Measurements from ENCODE around the gene CTNNA1. TPM values are rescaled to one million over a fixed set of nuclear protein-coding genes. Genes with fewer than 3 reads are reported as not detected.
A peak's percentile ranks its signal among the peaks of the same experiment; 100 is the strongest.
"Not testable (repeated sequence)": the region's sequence is repeated elsewhere in the genome, so short reads cannot be mapped to it uniquely, and the experiment has no call there.

Gene CTNNA1
- total and polyA plus RNA-seq, 4 donors, result 208 to 295 (median 253) TPM

DNA sequence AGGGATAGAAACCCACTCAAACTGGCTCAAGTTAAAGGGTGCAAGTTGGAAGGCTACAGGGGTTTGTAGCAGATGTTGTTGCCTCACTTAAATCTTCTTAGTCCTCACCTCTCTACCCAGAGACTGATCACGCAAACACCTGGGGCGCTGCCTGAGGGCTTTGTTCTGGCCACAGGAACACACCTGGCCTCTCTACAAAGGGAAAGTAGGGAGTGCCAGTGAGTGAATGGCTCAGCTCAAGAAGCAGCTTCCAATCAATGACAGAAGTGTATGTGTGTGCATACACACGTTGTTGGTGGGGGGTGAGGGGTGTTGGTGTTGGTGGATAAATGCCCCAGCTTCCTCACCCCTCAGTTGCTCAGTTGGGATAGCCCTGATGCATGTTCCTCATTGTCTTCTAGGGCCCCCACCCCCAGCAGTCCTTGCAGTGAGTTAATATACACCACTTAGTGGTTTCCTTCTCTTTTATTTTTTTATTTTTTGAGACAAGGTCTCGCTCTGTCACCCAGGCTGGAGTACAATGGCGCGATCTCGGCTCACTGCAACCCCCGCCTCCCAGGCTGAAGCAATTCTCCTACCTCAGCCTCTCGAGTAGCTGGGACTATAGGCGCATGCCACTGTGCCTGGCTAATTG, 30.6 kb upstream of the CTNNA1 start:
- Histone ChIP-seq H3K27ac (ENCODE audit: low read depth, low read length) (no peak overlapping the region), H3K4me1 (ENCODE audit: control insufficient read depth, insufficient read depth, low read length) (peaks cover 29% of the 10 kb centered on the region), H3K27me3 (ENCODE audit: control insufficient read depth, insufficient read depth, low read length) (no peaks in the 10 kb centered on the region), H3K36me3 (ENCODE audit: control insufficient read depth, insufficient read depth, low read length) (no peaks in the 10 kb centered on the region), H3K9me3 (ENCODE audit: control insufficient read depth, insufficient read depth, low read length) (no peaks in the 10 kb centered on the region), H3K4me3 (ENCODE audit: low read depth, low read length) (no peak overlapping the region)
- WGBS (ENCODE audit: insufficient coverage), result 100% methylated on average over 1 of the region's 10 CpGs
- no peak for DNase-seq (ENCODE audit: low read depth in 4 of 6, low spot score in 6 of 6)

GRCh38 chr5:138724470-138725146, 28.6 kb upstream of the CTNNA1 start:
- DNase-seq (ENCODE audit: low read depth in 4 of 6, low spot score in 6 of 6), result peak in 2 of 6 donors; percentile 31 to 46

GRCh38 chr5:138725153-138725817, 27.9 kb upstream of the CTNNA1 start:
- H3K27me3 ChIP-seq (ENCODE audit: control insufficient read depth, insufficient read depth, low read length), result no peaks in the 10 kb centered on the region
- peak in 2 of 6 donors; percentile 59 to 69 for DNase-seq (ENCODE audit: low read depth in 4 of 6, low spot score in 6 of 6)
- H3K36me3 ChIP-seq (ENCODE audit: control insufficient read depth, insufficient read depth, low read length), result no peaks in the 10 kb centered on the region
- peak overlapping the region; percentile 87 for H3K27ac ChIP-seq (ENCODE audit: low read depth, low read length)
- peaks cover 26% of the 10 kb centered on the region for H3K4me1 ChIP-seq (ENCODE audit: control insufficient read depth, insufficient read depth, low read length)
- no peak overlapping the region for H3K4me3 ChIP-seq (ENCODE audit: low read depth, low read length)
- H3K9me3 ChIP-seq (ENCODE audit: control insufficient read depth, insufficient read depth, low read length), result no peaks in the 10 kb centered on the region
- WGBS (ENCODE audit: insufficient coverage), result 72% methylated on average over 3 of the region's 12 CpGs

More at GRCh38 chr5:138724470-138725146, 28.6 kb upstream of the CTNNA1 start:
- H3K9me3 ChIP-seq (ENCODE audit: control insufficient read depth, insufficient read depth, low read length), result no peaks in the 10 kb centered on the region
- no peaks in the 10 kb centered on the region for H3K27me3 ChIP-seq (ENCODE audit: control insufficient read depth, insufficient read depth, low read length)
- peaks cover 27% of the 10 kb centered on the region for H3K4me1 ChIP-seq (ENCODE audit: control insufficient read depth, insufficient read depth, low read length)
- no peak overlapping the region for H3K27ac ChIP-seq (ENCODE audit: low read depth, low read length)
- no peaks in the 10 kb centered on the region for H3K36me3 ChIP-seq (ENCODE audit: control insufficient read depth, insufficient read depth, low read length)
- H3K4me3 ChIP-seq (ENCODE audit: low read depth, low read length), result no peak overlapping the region
- 42% methylated on average over 5 of the region's 5 CpGs for WGBS (ENCODE audit: insufficient coverage)

- peak in 2 of 6 donors; percentile 74 for DNase-seq (ENCODE audit: low read depth in 4 of 6, low spot score in 6 of 6)
- no peak overlapping the region for H3K4me3 ChIP-seq (ENCODE audit: low read depth, low read length)
- H3K27me3 ChIP-seq (ENCODE audit: control insufficient read depth, insufficient read depth, low read length), result no peaks in the 10 kb centered on the region
- no peaks in the 10 kb centered on the region for H3K36me3 ChIP-seq (ENCODE audit: control insufficient read depth, insufficient read depth, low read length)
- 49% methylated on average over 4 of the region's 6 CpGs for WGBS (ENCODE audit: insufficient coverage)
- H3K9me3 ChIP-seq (ENCODE audit: control insufficient read depth, insufficient read depth, low read length), result no peaks in the 10 kb centered on the region
- H3K4me1 ChIP-seq (ENCODE audit: control insufficient read depth, insufficient read depth, low read length), result peaks cover 24% of the 10 kb centered on the region
- H3K27ac ChIP-seq (ENCODE audit: low read depth, low read length), result peak overlapping the region; percentile 87
These were observed 27.3 kb upstream of the CTNNA1 start for GRCh38 chr5:138725818-138726416.

DNA sequence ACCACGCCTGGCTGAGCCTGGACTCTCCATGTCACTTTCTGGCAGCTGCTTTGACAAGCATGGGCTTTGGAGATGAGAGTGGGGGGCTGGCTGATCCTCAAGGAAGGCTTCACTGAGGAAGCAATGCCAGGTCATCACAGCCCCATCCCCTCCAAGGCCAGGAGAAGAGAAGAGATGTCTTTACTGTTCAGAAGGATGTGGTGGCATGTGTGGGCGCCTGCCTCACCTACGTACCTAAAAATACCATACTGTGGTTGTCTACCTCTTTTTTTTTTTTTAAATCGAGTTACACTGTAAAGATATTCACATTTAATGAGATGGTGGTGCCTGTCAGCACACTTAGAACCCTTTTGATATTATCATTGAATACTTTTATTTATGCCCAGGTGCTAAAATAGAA, 26.4 kb upstream of the CTNNA1 start:
- H3K27me3 ChIP-seq (ENCODE audit: control insufficient read depth, insufficient read depth, low read length), result no peaks in the 10 kb centered on the region
- H3K4me1 ChIP-seq (ENCODE audit: control insufficient read depth, insufficient read depth, low read length), result peaks cover 24% of the 10 kb centered on the region
- H3K4me3 ChIP-seq (ENCODE audit: low read depth, low read length), result no peak overlapping the region
- no peak for DNase-seq (ENCODE audit: low read depth in 4 of 6, low spot score in 6 of 6)
- H3K27ac ChIP-seq (ENCODE audit: low read depth, low read length), result no peak overlapping the region
- no peaks in the 10 kb centered on the region for H3K36me3 ChIP-seq (ENCODE audit: control insufficient read depth, insufficient read depth, low read length)
- H3K9me3 ChIP-seq (ENCODE audit: control insufficient read depth, insufficient read depth, low read length), result no peaks in the 10 kb centered on the region
- WGBS (ENCODE audit: insufficient coverage), result 100% methylated on average over 1 of the region's 4 CpGs

DNA sequence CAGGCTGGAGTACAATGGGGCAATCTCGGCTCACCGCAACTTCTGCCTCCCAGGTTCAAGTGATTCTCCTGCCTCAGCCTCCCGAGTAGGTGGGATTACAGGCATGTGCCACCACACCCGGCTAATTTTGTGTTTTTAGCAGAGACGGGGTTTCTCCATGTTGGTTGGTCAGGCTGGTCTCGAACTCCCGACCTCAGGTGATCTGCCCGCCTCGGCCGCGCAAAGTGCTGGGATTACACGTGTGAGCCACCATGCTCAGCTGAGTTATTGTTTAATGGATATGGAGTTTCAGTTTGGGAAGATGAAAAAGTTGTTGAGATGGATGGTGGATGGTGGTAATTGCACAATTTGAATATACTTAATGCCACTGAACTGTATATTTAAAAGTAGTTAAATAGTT, 22.7 kb upstream of the CTNNA1 start:
- 95% methylated on average over 11 of the region's 12 CpGs for WGBS (ENCODE audit: insufficient coverage)
- H3K27ac ChIP-seq (ENCODE audit: low read depth, low read length); H3K9me3 ChIP-seq (ENCODE audit: control insufficient read depth, insufficient read depth, low read length); H3K36me3 ChIP-seq (ENCODE audit: control insufficient read depth, insufficient read depth, low read length); DNase-seq (ENCODE audit: low read depth in 4 of 6, low spot score in 6 of 6); H3K4me1 ChIP-seq (ENCODE audit: control insufficient read depth, insufficient read depth, low read length); H3K27me3 ChIP-seq (ENCODE audit: control insufficient read depth, insufficient read depth, low read length); H3K4me3 ChIP-seq (ENCODE audit: low read depth, low read length): not testable (repeated sequence)

DNA sequence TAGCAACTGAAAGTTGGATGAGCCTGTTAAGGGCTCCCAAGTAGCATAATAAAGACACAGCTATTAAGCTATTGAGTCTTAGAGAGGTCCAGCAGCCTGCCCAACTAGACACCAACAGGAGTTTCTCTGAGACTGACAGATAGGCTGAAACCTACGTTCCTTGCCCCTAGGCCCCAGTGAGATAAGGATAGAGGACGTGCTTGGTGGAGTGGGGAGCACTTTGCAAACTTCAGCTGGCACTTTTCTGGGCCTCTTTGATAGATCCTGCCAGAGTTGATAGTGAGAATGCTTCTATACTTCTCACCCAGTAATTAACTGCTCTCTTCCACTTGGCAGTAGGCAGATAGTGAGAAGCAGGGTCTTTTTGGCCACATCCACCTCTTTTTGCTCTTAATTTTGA, 20.8 kb upstream of the CTNNA1 start:
- no peaks in the 10 kb centered on the region for H3K9me3 ChIP-seq (ENCODE audit: control insufficient read depth, insufficient read depth, low read length)
- DNase-seq (ENCODE audit: low read depth in 4 of 6, low spot score in 6 of 6), result no peak
- no peaks in the 10 kb centered on the region for H3K27me3 ChIP-seq (ENCODE audit: control insufficient read depth, insufficient read depth, low read length)
- no peak overlapping the region for H3K27ac ChIP-seq (ENCODE audit: low read depth, low read length)
- H3K4me1 ChIP-seq (ENCODE audit: control insufficient read depth, insufficient read depth, low read length), result no peaks in the 10 kb centered on the region
- no peaks in the 10 kb centered on the region for H3K36me3 ChIP-seq (ENCODE audit: control insufficient read depth, insufficient read depth, low read length)
- no CpG with 5 or more reads among the region's 2 CpGs for WGBS (ENCODE audit: insufficient coverage)
- H3K4me3 ChIP-seq (ENCODE audit: low read depth, low read length), result no peak overlapping the region

DNA sequence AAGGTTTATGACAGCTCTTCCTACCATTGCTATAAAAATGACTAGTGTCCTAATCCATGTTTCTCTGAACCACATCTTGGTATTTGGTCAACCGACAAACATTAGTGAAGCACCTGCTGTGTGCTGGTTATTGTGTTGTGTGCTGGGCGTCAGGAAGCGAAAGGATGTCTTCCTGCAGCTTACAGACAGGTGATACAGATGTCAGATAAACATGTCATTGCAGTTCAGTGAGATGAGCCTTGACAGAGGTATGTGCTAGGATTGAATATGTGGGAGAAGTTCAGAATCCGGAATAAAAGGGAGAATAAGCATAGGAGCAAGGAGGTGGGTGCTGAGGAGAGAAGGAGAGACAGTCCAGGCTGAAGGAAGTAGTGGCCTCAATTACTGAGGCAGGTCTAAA, 20.3 kb upstream of the CTNNA1 start:
- Histone ChIP-seq H3K9me3 (ENCODE audit: control insufficient read depth, insufficient read depth, low read length) (no peaks in the 10 kb centered on the region), H3K27ac (ENCODE audit: low read depth, low read length) (no peak overlapping the region), H3K36me3 (ENCODE audit: control insufficient read depth, insufficient read depth, low read length) (no peaks in the 10 kb centered on the region), H3K4me1 (ENCODE audit: control insufficient read depth, insufficient read depth, low read length) (no peaks in the 10 kb centered on the region), H3K4me3 (ENCODE audit: low read depth, low read length) (no peak overlapping the region), H3K27me3 (ENCODE audit: control insufficient read depth, insufficient read depth, low read length) (no peaks in the 10 kb centered on the region)
- 79% methylated on average over 3 of the region's 4 CpGs for WGBS (ENCODE audit: insufficient coverage)
- DNase-seq (ENCODE audit: low read depth in 4 of 6, low spot score in 6 of 6), result no peak

GRCh38 chr5:138733509-138733908, 19.7 kb upstream of the CTNNA1 start:
- Histone ChIP-seq H3K9me3 (ENCODE audit: control insufficient read depth, insufficient read depth, low read length) (no peaks in the 10 kb centered on the region), H3K27ac (ENCODE audit: low read depth, low read length) (no peak overlapping the region), H3K27me3 (ENCODE audit: control insufficient read depth, insufficient read depth, low read length) (no peaks in the 10 kb centered on the region), H3K36me3 (ENCODE audit: control insufficient read depth, insufficient read depth, low read length) (no peaks in the 10 kb centered on the region), H3K4me3 (ENCODE audit: low read depth, low read length) (no peak overlapping the region), H3K4me1 (ENCODE audit: control insufficient read depth, insufficient read depth, low read length) (no peaks in the 10 kb centered on the region)
- DNase-seq (ENCODE audit: low read depth in 4 of 6, low spot score in 6 of 6), result no peak
- whole genome bisulfite sequencing (ENCODE audit: insufficient coverage), result 69% methylated on average over 1 of the region's 2 CpGs
